Measurements from ENCODE around the gene ZNF521.

DNA sequence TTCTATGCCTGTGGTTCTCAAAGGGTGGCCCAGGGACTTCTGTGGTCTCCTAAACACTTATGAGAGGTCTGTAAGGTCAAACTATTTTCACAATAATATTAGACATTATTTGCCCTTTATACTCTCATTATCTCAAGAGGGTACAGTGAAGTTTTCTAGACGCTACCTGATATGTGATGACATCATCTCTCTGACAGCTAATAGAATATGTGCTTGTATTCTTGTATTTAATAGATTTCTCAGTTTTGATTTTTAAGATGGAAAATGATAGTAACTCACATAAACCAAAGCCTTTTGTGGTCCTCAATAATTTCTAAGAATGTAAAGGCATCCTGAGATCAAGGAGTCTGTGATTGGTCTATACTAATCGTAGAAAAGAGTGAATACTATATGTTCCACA lies 265.1 kb downstream of the ZNF521 start:
- TF ChIP-seq, protein P1, sequence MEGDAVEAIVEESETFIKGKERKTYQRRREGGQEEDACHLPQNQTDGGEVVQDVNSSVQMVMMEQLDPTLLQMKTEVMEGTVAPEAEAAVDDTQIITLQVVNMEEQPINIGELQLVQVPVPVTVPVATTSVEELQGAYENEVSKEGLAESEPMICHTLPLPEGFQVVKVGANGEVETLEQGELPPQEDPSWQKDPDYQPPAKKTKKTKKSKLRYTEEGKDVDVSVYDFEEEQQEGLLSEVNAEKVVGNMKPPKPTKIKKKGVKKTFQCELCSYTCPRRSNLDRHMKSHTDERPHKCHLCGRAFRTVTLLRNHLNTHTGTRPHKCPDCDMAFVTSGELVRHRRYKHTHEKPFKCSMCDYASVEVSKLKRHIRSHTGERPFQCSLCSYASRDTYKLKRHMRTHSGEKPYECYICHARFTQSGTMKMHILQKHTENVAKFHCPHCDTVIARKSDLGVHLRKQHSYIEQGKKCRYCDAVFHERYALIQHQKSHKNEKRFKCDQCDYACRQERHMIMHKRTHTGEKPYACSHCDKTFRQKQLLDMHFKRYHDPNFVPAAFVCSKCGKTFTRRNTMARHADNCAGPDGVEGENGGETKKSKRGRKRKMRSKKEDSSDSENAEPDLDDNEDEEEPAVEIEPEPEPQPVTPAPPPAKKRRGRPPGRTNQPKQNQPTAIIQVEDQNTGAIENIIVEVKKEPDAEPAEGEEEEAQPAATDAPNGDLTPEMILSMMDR (IDR thresholded peaks at IDR 0.05): no peak
- TF ChIP-seq POLR2A (IDR thresholded peaks at IDR 0.05): no peak
